Endothelial cell of umbilical vein (primary cell): Measurements from ENCODE around the gene CD2AP. TPM values are rescaled to one million over a fixed set of nuclear protein-coding genes. Genes with fewer than 3 reads are reported as not detected.

Experiments
- BruUV-seq: library from RNA; stranded (reverse); fragments of 400-500 nt; replicated peaks from 2 replicates; lab custom pipeline; 2021; lab: Mats Ljungman, UMichigan
- CTCF ChIA-PET: fragments of 300-600, 350-600 bp; sonication (Branson Sonifier 250); formaldehyde crosslinking; loops from one replicate; lab custom pipeline; 2021; ENCODE audit warnings: antibody characterized with exemption, inconsistent platforms; lab: Charles Lee
- POLR2A ChIA-PET: fragments of 300-600, 350-600 bp; sonication (Branson Sonifier 250); formaldehyde crosslinking; loops from one replicate; lab custom pipeline; 2021; ENCODE audit warnings: antibody characterized with exemption, inconsistent platforms; lab: Charles Lee
- DNase-seq: peaks from one replicate; pipeline ENCODE4 v3.0.0-alpha.2; 2011; ENCODE audit warnings: low read depth, low spot score
- FAIRE-seq: peaks from 2 replicates; lab custom pipeline; 2011; peaks lifted over from hg19 to GRCh38; lab: Jason Lieb, UNC
- H2AFZ ChIP-seq: 2 replicates; pipeline ENCODE4 v1.6.0; 2012; ENCODE audit warnings: low read depth, low read length, control low read depth, inconsistent platforms
- H3K27ac ChIP-seq: 2 replicates; pipeline ENCODE4 v1.5.1; 2011; ENCODE audit warnings: low read depth, mild to moderate bottlenecking, control low read depth, low read length, moderate library complexity; ENCODE audit not compliant: insufficient read depth
- H3K27me3 ChIP-seq, 2 experiments: 2 replicates each; pipeline versions ENCODE4 v1.6.0 to v1.6.1; 2011; ENCODE audit warnings: low read length in 2 of 2, mixed read lengths in 1 of 2; ENCODE audit not compliant: control insufficient read depth in 2 of 2, insufficient read depth in 2 of 2
- H3K36me3 ChIP-seq, 2 experiments: 2 replicates in 1 of 2; 3 replicates in 1 of 2; pipeline ENCODE4 v1.5.1; 2011; ENCODE audit warnings: low read length in 2 of 2, mild to moderate bottlenecking in 1 of 2, moderate library complexity in 1 of 2; ENCODE audit not compliant: control insufficient read depth in 2 of 2, insufficient read depth in 2 of 2; ENCODE audit errors: extremely low read depth in 1 of 2
- H3K4me1 ChIP-seq: 3 replicates; pipeline ENCODE4 v1.5.1; 2011; ENCODE audit warnings: mild to moderate bottlenecking, low read length; ENCODE audit not compliant: control insufficient read depth, insufficient read depth; ENCODE audit errors: extremely low read depth
- H3K4me2 ChIP-seq: 2 replicates; pipeline ENCODE4 v1.6.1; 2011; ENCODE audit warnings: low read length, control low read depth, mixed read lengths; ENCODE audit not compliant: insufficient read depth
- H3K4me3 ChIP-seq, 3 experiments: fragments of 200-600 bp in 1 of 3; sonication (generic), shearing (Covaris generic) in 1 of 3; replicated peaks in 1 of 3; 2 replicates each; pipeline ENCODE4 v1.5.1; 2011 to 2016; ENCODE audit warnings: control low read depth in 3 of 3, low read length in 3 of 3, mild to moderate bottlenecking in 2 of 3, inconsistent platforms in 1 of 3, low read depth in 1 of 3, moderate library complexity in 1 of 3; ENCODE audit not compliant: insufficient read depth in 1 of 3
- H3K79me2 ChIP-seq: 2 replicates; pipeline ENCODE4 v1.6.0; 2012; ENCODE audit warnings: low read length, inconsistent platforms; ENCODE audit not compliant: control insufficient read depth, insufficient read depth
- H3K9ac ChIP-seq: replicated peaks from 2 replicates; pipeline ENCODE3; 2011; ENCODE audit warnings: low read length, control low read depth; ENCODE audit not compliant: insufficient read depth; ENCODE audit errors: extremely low read depth
- H3K9me1 ChIP-seq: replicated peaks from 3 replicates; pipeline ENCODE4 v1.6.0; 2011; ENCODE audit warnings: mild to moderate bottlenecking, low read length; ENCODE audit not compliant: control insufficient read depth, insufficient read depth; ENCODE audit errors: extremely low read depth
- H3K9me3 ChIP-seq: replicated peaks from 2 replicates; pipeline ENCODE4 v1.5.1; 2012; ENCODE audit warnings: low read length, inconsistent platforms; ENCODE audit not compliant: control insufficient read depth, insufficient read depth
- H4K20me1 ChIP-seq: replicated peaks from 2 replicates; pipeline ENCODE3; 2011; ENCODE audit warnings: mild to moderate bottlenecking, low read length; ENCODE audit not compliant: control insufficient read depth, insufficient read depth; ENCODE audit errors: extremely low read depth
- CTCF ChIP-seq, 2 donors: IDR thresholded peaks; 1 replicate in 1 of 2; 2 replicates in 1 of 2; pipeline ENCODE4 v1.5.1; 2011; ENCODE audit warnings: low read length in 2 of 2, mild to moderate bottlenecking in 2 of 2, moderate library complexity in 2 of 2, control low read depth in 1 of 2, inconsistent platforms in 1 of 2, low read depth in 1 of 2; ENCODE audit not compliant: insufficient read depth in 1 of 2; ENCODE audit errors: extremely low read depth in 1 of 2
- EZH2 ChIP-seq: IDR thresholded peaks from 2 replicates; pipeline ENCODE4 v1.6.1; 2012; ENCODE audit warnings: borderline replicate concordance, low read depth, mild to moderate bottlenecking, moderate library complexity, low read length, inconsistent platforms; ENCODE audit not compliant: severe bottlenecking
- FOS ChIP-seq: IDR thresholded peaks from 2 replicates; pipeline ENCODE4 v1.6.1; 2011; ENCODE audit warnings: mild to moderate bottlenecking, low read length, moderate library complexity, borderline replicate concordance; ENCODE audit not compliant: insufficient read depth
- GATA2 ChIP-seq: IDR thresholded peaks from 2 replicates; pipeline ENCODE4 v1.7.0; 2011; ENCODE audit warnings: low read depth, mild to moderate bottlenecking, moderate library complexity, mixed read lengths, low read length; ENCODE audit not compliant: insufficient read length, insufficient read depth
- JUN ChIP-seq: IDR thresholded peaks from 2 replicates; pipeline ENCODE4 v1.6.1; 2011; ENCODE audit warnings: borderline replicate concordance, low read depth; ENCODE audit not compliant: insufficient read length, insufficient read depth
- MAX ChIP-seq: IDR thresholded peaks from 2 replicates; pipeline ENCODE4 v1.6.1; 2011; ENCODE audit not compliant: insufficient read depth, insufficient read length
- MYC ChIP-seq: IDR thresholded peaks from one replicate; pipeline ENCODE4 v1.6.1; 2011; ENCODE audit warnings: mild to moderate bottlenecking, low read depth, low read length
- POLR2A ChIP-seq: IDR thresholded peaks from 2 replicates; pipeline ENCODE4 v1.6.1; 2012; ENCODE audit warnings: low read depth, mild to moderate bottlenecking, control low read depth, low read length
- POLR2AphosphoS5 ChIP-seq: IDR thresholded peaks from 2 replicates; pipeline ENCODE4 v1.6.1; 2012; ENCODE audit warnings: low read depth, mild to moderate bottlenecking, control low read depth, low read length, moderate library complexity; ENCODE audit not compliant: insufficient read depth
- dilution Hi-C: fragments of 300-500 bp; cut with MboI; formaldehyde crosslinking; loops from one replicate; pipeline ENCODE4 v1.15.0; 2019; ENCODE audit warnings: low sequenced_read_pairs; ENCODE audit not compliant: extremely low pct_ligation_motif_present
- intact Hi-C: fragments of 100-400 bp; cut with micrococcal nuclease; formaldehyde crosslinking; loops from one replicate; pipeline ENCODE4 v1.10.0; 2022
- polyA plus RNA-seq, 4 experiments: library from polyadenylated mRNA; depleted of rRNA in 3 of 4; stranded (reverse) in 3 of 4; unstranded in 1 of 4; fragments of >200 nt; gene quantifications; 2 replicates each; pipeline versions ENCODE4 v1.2.1 to v1.2.3, GENCODE V29; 2011 to 2012; ENCODE audit warnings: missing spikeins in 1 of 4
- total RNA-seq: library from RNA; stranded (reverse); gene quantifications from 2 replicates; pipeline ENCODE4 v1.2.3, GENCODE V29; 2021

CD2AP gene
- total and polyA plus RNA-seq, 2 donors (not counting 3 experiments of a cell fraction or from before 2014, with no cell fraction given): 4.2 to 39.8 TPM

- Histone ChIP-seq H4K20me1 (no peaks in the 10 kb centered on the region), H3K4me3 (no peak overlapping the region), H3K79me2 (peaks cover 8% of the 10 kb centered on the region), H3K27me3 (no peaks in the 10 kb centered on the region), H3K4me1 (peaks cover 18% of the 10 kb centered on the region), H3K9ac (no peak overlapping the region), H3K4me2 (peak overlapping the region; percentile 2), H3K36me3 (no peaks in the 10 kb centered on the region), H2AFZ (no peak overlapping the region), H3K9me1 (no peaks in the 10 kb centered on the region), H3K27ac (peak overlapping the region; percentile 13), H3K9me3 (no peaks in the 10 kb centered on the region)
- dilution Hi-C loops: no loop called here
- intact Hi-C loops: no loop called here
- ChIA-PET POLR2A (no interaction called here), CTCF (interaction anchor here (1.2 to 1.4 kb wide), 2 partner anchors 59 to 158 kb away, joined by 4 to 6 read pairs; no protein-coding TSS in a partner anchor)
- no TSS peak for BruUV-seq
- peak; percentile 79 for DNase-seq
- peak; percentile 71 for TF ChIP-seq JUN
- no peak for TF ChIP-seq POLR2AphosphoS5
- FAIRE-seq: no peak
Observed at GRCh38 chr6:47473791-47474346, 3.7 kb upstream of the CD2AP start.

- DNase-seq (no peak), FAIRE-seq (no peak)
- no peak overlapping the region for H3K27ac ChIP-seq
- no peaks in the 10 kb centered on the region for H3K27me3 ChIP-seq
- H3K4me3 ChIP-seq: no peak overlapping the region
- H3K79me2 ChIP-seq: peaks cover 23% of the 10 kb centered on the region
- ChIA-PET POLR2A (no interaction called here), CTCF (no interaction called here)
- intact Hi-C loops: loop anchor here (5.0 kb wide), 1 partner anchor 378 kb away; no protein-coding TSS in a partner anchor
- peaks cover 26% of the 10 kb centered on the region for H3K4me1 ChIP-seq
- BruUV-seq: no TSS peak
- no peaks in the 10 kb centered on the region for H3K9me3 ChIP-seq
- dilution Hi-C loops: no loop called here
- no peaks in the 10 kb centered on the region for H4K20me1 ChIP-seq
- H3K9ac ChIP-seq: no peak overlapping the region
- no peaks in the 10 kb centered on the region for H3K36me3 ChIP-seq
- H3K9me1 ChIP-seq: no peaks in the 10 kb centered on the region
- TF ChIP-seq MYC (no peak), POLR2A (no peak), CTCF (IDR thresholded peaks at IDR 0.05; ENCODE audit: extremely low read depth in 1 of 2, insufficient read depth in 1 of 2, low read depth in 1 of 2, low read length in 2 of 2) (no peak), FOS (no peak), POLR2AphosphoS5 (no peak), GATA2 (no peak), EZH2 (no peak), JUN (no peak), MAX (no peak)
- no peak overlapping the region for H2AFZ ChIP-seq
- H3K4me2 ChIP-seq: no peak overlapping the region
Observed at GRCh38 chr6:47475319-47475816, 2.2 kb upstream of the CD2AP start.
